Activated T-cell treated with anti-CD3 and anti-CD28 coated beads, Interleukin-2, amount 50 U/mL, for 72 hours (primary cell): ENCODE measurements around the gene CDC5L. TPM values are rescaled to one million over a fixed set of nuclear protein-coding genes. Genes with fewer than 3 reads are reported as not detected.

Experiments
- ATAC-seq, 2 donors: fragments of 150-1000 bp; cut with Tn5 transposase; replicated peaks in 1 of 2; 2 replicates each; pipeline ENCODE4 v1.10.0; 2021; ENCODE audit warnings: moderate library complexity in 2 of 2, mild to moderate bottlenecking in 1 of 2
- DNase-seq, 2 donors: peaks; one replicate each; pipeline ENCODE4 v3.0.0; 2021 to 2022; ENCODE audit warnings: mixed read lengths in 1 of 2
- H3K27ac Mint-ChIP-seq: one replicate; pipeline ENCODE4 v1.8.0; 2022; ENCODE audit warnings: mild to moderate bottlenecking, moderate library complexity, mixed read lengths
- H3K27me3 Mint-ChIP-seq: one replicate; pipeline ENCODE4 v1.8.0; 2022; ENCODE audit warnings: low read depth, mixed read lengths
- H3K36me3 Mint-ChIP-seq, 2 donors: one replicate each; pipeline ENCODE4 v1.8.0; 2022; ENCODE audit warnings: mixed read lengths in 2 of 2, mild to moderate bottlenecking in 1 of 2; ENCODE audit not compliant: insufficient read depth in 2 of 2
- H3K4me1 Mint-ChIP-seq: one replicate; pipeline ENCODE4 v1.8.0; 2022; ENCODE audit warnings: low read depth, mixed read lengths
- H3K4me3 Mint-ChIP-seq, 2 donors: one replicate each; pipeline ENCODE4 v1.8.0; 2022; ENCODE audit warnings: mild to moderate bottlenecking in 2 of 2, mixed read lengths in 2 of 2, moderate library complexity in 2 of 2
- H3K9me3 Mint-ChIP-seq, 2 donors: one replicate each; pipeline ENCODE4 v1.8.0; 2022; ENCODE audit warnings: mixed read lengths in 2 of 2
- total RNA-seq, 2 donors: library from RNA; stranded (reverse); gene quantifications; one replicate each; pipeline ENCODE4 v1.2.3, GENCODE V29; 2022

Gene CDC5L
- total RNA-seq, 2 donors from 2014 or later = 17.9 to 19.3 TPM

- DNase-seq = no peak
- Mint-ChIP-seq H3K9me3 (no peaks in the 10 kb centered on the region), H3K4me3 (no peak overlapping the region), H3K4me1 (no peaks in the 10 kb centered on the region), H3K27me3 (peaks cover 8% of the 10 kb centered on the region), H3K27ac (no peak overlapping the region), H3K36me3 (no peaks in the 10 kb centered on the region)
- no peak for ATAC-seq
Measured at GRCh38 chr6:44478591-44479254, 91.2 kb downstream of the CDC5L start.

DNA sequence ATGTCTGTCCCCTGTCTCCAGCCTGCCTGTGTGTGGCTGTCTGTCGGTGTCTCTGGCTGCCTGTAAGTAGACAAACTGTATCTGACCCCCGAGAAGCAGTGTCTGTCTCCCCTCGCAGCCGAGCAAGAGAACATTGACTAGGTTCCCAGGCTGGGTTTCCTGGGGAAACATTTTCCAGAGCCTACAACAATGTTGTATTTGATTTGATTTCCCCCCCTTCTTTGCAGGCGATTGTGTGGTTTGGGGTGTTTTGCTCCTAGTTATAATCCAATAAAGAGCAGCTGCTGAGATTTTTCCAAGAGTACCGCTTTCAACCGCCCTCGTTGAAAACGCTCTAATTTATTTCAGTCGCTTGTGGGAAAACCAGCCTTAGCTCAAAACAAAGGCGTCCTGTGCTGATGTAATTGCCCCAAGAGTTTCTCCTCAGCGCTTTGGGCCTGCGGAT, 92.6 kb downstream of the CDC5L start:
- Mint-ChIP-seq H3K4me1 (no peaks in the 10 kb centered on the region), H3K27ac (no peak overlapping the region), H3K27me3 (peaks cover 8% of the 10 kb centered on the region), H3K9me3 (no peaks in the 10 kb centered on the region), H3K4me3 (no peak overlapping the region), H3K36me3 (no peaks in the 10 kb centered on the region)
- ATAC-seq (no peak), DNase-seq (no peak)

- ATAC-seq = no peak
Measured at GRCh38 chr6:44481056-44481455, 93.5 kb downstream of the CDC5L start.

GRCh38 chr6:44481760-44482159, 94.3 kb downstream of the CDC5L start:
- Mint-ChIP-seq H3K4me1 (no peaks in the 10 kb centered on the region), H3K27me3 (peaks cover 9% of the 10 kb centered on the region), H3K4me3 (no peak overlapping the region), H3K36me3 (no peaks in the 10 kb centered on the region), H3K27ac (no peak overlapping the region), H3K9me3 (peaks cover 0 to 1% of the 10 kb centered on the region in 2 donors)
- ATAC-seq (no peak), DNase-seq (no peak)

More at GRCh38 chr6:44481056-44481455, 93.5 kb downstream of the CDC5L start:
- Mint-ChIP-seq H3K9me3 (no peaks in the 10 kb centered on the region), H3K27ac (no peak overlapping the region), H3K4me1 (no peaks in the 10 kb centered on the region), H3K27me3 (peaks cover 8% of the 10 kb centered on the region), H3K4me3 (no peak overlapping the region), H3K36me3 (no peaks in the 10 kb centered on the region)
- no peak for DNase-seq

DNA sequence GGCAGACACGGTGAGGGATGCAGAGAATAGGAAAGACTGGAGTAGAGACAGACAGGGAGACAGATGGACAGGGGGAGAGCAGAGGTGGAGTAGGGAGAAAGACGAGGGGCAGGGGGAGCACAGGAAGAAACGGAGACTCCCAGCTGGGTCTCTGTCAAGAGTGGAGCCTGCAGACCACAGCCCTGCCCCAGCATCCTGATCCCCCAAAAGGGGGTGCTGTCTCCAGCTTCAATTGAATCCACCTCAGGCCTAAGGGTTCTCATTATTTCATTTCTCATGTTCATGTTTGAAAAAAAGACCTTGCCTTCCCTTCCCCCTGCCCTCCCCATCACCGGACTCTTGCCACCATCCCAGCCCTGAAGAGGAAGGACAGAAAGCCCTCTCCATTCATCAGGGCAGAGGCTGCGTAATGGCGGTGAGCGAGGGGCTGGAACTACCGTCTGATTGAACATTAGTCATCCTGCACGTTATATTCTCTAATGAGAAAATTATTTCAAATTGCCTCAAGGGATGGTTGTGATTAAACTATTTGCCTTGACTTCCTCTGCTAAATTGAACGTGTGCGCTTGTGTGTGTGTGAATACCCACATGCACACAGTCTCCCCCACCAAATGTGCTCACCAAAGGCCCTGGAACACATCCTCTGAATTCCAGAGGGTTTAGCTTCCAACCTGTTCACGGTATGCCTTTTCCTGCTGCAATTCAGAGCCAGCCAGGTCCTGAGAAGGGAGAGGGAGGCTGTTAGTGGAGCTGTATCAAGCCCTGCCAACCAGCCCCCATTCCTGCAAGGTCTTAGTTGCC, 98.3 kb downstream of the CDC5L start:
- Mint-ChIP-seq H3K4me1 (no peaks in the 10 kb centered on the region), H3K27me3 (peaks cover 26% of the 10 kb centered on the region), H3K36me3 (no peaks in the 10 kb centered on the region), H3K9me3 (peaks cover 0 to 1% of the 10 kb centered on the region in 2 donors), H3K27ac (no peak overlapping the region), H3K4me3 (no peak overlapping the region)
- no peak for ATAC-seq
- DNase-seq = no peak

GRCh38 chr6:44487002-44487401, 99.5 kb downstream of the CDC5L start:
- peaks cover 24% of the 10 kb centered on the region for H3K27me3 Mint-ChIP-seq
- H3K27ac Mint-ChIP-seq = no peak overlapping the region
- H3K4me3 Mint-ChIP-seq = no peak overlapping the region
- no peaks in the 10 kb centered on the region for H3K36me3 Mint-ChIP-seq
- peaks cover 0 to 1% of the 10 kb centered on the region in 2 donors for H3K9me3 Mint-ChIP-seq
- ATAC-seq (no peak), DNase-seq (no peak)
- no peaks in the 10 kb centered on the region for H3K4me1 Mint-ChIP-seq

GRCh38 chr6:44487586-44487985, 100.1 kb downstream of the CDC5L start:
- Mint-ChIP-seq H3K27ac (no peak overlapping the region), H3K4me1 (no peaks in the 10 kb centered on the region), H3K9me3 (peaks cover 0 to 1% of the 10 kb centered on the region in 2 donors), H3K4me3 (no peak overlapping the region), H3K36me3 (no peaks in the 10 kb centered on the region), H3K27me3 (peaks cover 18% of the 10 kb centered on the region)
- DNase-seq (no peak), ATAC-seq (no peak)

- H3K27ac Mint-ChIP-seq = no peak overlapping the region
- peaks cover 0 to 1% of the 10 kb centered on the region in 2 donors for H3K9me3 Mint-ChIP-seq
- no peak overlapping the region for H3K4me3 Mint-ChIP-seq
- DNase-seq = no peak
- ATAC-seq = no peak
- peaks cover 18% of the 10 kb centered on the region for H3K27me3 Mint-ChIP-seq
- no peaks in the 10 kb centered on the region for H3K36me3 Mint-ChIP-seq
- no peaks in the 10 kb centered on the region for H3K4me1 Mint-ChIP-seq
Measured at GRCh38 chr6:44489910-44490604, 102.6 kb downstream of the CDC5L start.

DNA sequence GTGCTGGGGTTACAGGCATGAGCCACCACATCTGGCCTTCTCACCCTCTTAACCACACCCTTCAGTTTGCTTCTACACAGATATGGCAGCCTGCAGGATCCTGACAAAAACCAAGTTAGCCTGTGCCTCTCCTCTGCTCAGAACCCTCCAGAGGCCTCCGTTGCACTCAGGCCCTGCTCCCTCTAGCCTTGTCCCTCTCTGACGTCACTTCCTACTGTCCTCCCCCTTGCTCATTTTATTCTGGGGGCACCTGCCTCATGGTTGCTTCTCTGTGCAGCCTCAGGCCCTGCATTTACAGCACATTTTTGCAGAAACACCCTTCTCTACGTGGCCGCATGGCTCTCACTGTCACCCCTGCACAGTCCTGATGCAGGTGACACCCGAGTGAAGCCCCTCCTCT, 105.6 kb downstream of the CDC5L start:
- peaks cover 20% of the 10 kb centered on the region for H3K27me3 Mint-ChIP-seq
- ATAC-seq (no peak), DNase-seq (no peak)
- H3K9me3 Mint-ChIP-seq = no peaks in the 10 kb centered on the region
- no peak overlapping the region for H3K4me3 Mint-ChIP-seq
- H3K27ac Mint-ChIP-seq = no peak overlapping the region
- no peaks in the 10 kb centered on the region for H3K4me1 Mint-ChIP-seq
- H3K36me3 Mint-ChIP-seq = no peaks in the 10 kb centered on the region

GRCh38 chr6:44493593-44493992, 106.1 kb downstream of the CDC5L start:
- ATAC-seq (no peak), DNase-seq (no peak)
- Mint-ChIP-seq H3K4me3 (no peak overlapping the region), H3K4me1 (no peaks in the 10 kb centered on the region), H3K36me3 (no peaks in the 10 kb centered on the region), H3K27me3 (peaks cover 18% of the 10 kb centered on the region), H3K9me3 (no peaks in the 10 kb centered on the region), H3K27ac (no peak overlapping the region)

DNA sequence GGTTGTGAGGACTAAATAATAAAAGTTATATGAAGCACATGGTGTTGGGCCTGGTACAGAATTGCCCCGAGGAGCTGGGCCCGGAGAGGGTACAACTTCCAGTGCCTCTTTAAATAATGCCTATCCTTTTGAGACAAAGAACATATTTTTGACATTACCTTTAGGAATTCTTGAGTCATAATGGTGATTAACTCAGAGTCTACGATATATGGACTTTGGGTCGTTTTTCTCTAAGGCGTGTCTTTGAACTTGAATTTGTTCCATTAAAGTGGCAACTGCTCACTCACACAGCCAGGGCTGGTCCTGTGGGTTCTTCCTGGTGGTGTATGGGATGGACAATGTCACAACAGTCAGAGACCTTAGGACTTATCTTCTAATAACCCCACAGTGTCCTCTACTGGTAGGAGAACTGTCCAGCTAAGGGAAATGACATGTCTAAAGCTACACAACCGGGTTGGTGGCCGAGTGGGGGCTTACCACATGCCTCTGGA, 106.5 kb downstream of the CDC5L start:
- Mint-ChIP-seq H3K27ac (no peak overlapping the region), H3K4me1 (no peaks in the 10 kb centered on the region), H3K36me3 (no peaks in the 10 kb centered on the region), H3K27me3 (peaks cover 13% of the 10 kb centered on the region), H3K4me3 (no peak overlapping the region), H3K9me3 (no peaks in the 10 kb centered on the region)
- no peak for DNase-seq
- no peak for ATAC-seq

- Mint-ChIP-seq H3K36me3 (no peaks in the 10 kb centered on the region), H3K4me1 (no peaks in the 10 kb centered on the region), H3K9me3 (peaks cover 0 to 2% of the 10 kb centered on the region in 2 donors), H3K4me3 (no peak overlapping the region), H3K27me3 (peaks cover 6% of the 10 kb centered on the region), H3K27ac (no peak overlapping the region)
- ATAC-seq (no peak), DNase-seq (no peak)
Measured at GRCh38 chr6:44495036-44495901, 107.8 kb downstream of the CDC5L start.
